HG03442 (cell line): Measurements from ENCODE around the gene POLR3G.

Experiments
- ATAC-seq: cut with Tn5 transposase; IDR thresholded peaks from one replicate; pipeline ENCODE4 v1.9.1; 2021; ENCODE audit warnings: mild to moderate bottlenecking, moderate library complexity; ENCODE audit not compliant: unreplicated experiment

POLR3G gene

DNA sequence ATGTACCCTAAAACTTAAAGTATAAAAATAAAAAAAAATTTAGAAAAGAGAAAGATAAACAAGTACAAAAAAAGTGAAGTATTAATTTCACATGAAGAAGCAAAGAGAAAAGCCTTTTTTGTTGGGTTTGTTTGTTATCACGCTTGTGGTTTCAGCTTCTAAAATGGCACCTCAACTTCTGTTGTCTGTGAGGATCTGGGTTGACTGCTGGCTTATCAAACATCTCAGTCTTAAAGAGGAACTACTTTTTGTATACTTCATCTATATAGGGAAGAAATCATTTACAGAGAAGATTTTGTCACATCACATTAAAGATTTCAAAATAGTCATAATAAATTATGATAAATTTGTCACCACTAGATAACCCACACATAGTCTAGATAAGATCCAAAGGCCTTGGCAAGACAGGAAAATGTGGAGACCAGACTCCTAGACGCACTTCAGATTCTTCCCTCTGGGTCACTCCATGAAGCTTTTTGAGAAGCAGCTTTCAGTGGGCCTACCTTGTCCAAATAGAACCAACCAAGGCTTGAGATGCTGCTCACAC lies 75.1 kb downstream of the POLR3G start:
- ATAC-seq: no peak

DNA sequence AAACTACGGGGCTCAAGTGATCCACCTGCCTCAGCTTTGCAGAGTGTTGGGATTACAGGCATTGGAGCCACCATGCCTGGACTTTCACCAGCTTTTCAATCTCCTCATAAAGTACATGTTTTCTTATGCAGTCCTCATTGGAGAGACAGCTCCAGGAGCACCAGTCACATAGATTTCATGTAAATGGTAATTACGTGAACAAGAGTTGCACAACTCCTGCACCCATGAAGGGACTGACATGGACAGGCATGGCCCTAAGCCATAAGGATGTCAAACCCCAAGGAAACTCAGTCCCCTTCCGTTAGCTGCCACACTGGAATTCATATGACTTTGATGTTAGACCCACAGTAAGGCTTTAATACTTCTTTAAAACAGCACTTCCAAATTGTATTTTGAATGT lies 76.3 kb downstream of the POLR3G start:
- ATAC-seq: no peak

DNA sequence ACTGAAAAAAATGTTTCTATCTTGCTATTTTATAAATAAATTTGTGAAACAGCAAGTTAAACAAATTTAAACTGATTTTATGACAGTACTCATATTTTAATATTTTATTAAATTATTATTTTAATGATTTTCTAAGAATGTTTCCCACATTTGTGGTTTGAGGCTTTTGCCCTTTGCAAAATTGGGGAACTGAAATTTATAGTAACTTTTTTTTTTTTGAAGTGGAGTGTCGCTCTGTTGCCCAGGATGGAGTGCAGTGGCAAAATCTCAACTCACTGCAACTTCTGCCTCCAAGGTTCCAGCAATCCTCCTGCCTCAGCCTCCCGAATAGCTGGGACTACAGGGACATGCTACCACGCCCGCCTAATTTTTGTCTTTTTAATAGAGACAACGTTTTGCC lies 76.7 kb downstream of the POLR3G start:
- no peak for ATAC-seq

DNA sequence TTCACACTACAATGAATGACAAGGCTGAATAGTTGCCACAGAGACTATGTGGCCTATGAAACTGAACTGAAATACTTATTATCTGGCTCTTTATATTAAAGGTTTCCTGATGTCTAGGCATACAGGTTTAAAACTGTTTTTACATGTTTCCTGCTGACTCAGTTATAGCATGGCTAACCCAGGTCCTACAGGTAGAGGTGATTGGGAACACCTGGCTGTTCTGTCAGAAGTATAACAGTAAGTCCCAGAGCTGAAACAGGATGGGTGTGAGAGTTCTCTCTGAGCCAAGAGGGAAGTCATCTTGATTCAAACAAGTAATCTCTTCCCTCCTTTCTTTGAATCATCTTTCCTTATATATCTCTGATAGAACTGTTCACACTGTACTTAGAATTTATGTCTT lies 79.0 kb downstream of the POLR3G start:
- ATAC-seq: no peak

DNA sequence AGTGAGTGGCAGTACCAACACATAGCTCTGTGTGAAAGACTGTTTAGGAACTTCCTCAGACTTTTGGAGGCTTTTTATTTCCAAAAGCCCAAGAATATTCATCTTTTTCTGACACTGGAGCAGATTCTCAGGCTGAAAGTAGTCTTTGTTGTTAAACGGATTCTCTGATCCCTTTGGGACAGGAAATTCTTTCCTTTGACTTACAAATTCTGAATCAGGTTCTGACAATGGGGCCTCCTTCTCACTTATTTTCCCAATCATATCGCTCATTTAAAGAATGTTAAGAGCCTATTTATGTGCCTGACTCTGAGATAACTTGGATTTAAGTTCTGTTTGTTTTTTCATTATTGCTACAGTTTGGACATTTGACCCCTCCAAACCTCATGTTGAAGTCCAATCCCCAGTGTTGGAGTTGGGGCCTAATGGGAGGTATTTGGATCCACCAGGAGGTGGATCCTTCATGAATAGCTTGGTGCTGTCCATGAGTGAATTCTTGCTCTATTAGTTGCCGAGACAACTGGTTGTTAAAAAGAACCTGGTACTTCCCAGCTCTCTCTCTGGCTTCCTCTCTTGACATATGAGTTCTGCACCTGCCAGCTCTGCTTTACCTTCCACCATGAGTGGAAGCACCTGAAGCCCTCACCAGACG lies 79.8 kb downstream of the POLR3G start:
- no peak for ATAC-seq

DNA sequence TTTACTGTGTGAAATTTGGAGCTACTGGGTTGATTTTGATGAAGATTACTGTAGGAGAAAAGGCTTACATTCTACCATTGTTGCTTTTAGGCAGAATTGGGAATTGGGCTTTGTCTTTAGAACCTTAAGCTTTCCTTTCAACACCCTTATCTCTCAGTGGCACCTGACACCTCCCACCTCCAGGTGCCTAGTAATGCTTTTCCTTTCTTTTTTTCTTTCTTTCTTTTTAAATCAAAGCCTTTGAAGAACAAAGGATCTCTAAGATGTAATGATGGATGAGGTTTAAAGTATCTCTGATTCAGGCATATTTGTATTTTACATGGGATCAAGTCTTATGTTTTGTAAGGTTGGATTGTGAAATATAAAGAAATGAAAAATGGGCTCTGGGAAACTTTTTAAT lies 81.0 kb downstream of the POLR3G start:
- ATAC-seq: no peak

DNA sequence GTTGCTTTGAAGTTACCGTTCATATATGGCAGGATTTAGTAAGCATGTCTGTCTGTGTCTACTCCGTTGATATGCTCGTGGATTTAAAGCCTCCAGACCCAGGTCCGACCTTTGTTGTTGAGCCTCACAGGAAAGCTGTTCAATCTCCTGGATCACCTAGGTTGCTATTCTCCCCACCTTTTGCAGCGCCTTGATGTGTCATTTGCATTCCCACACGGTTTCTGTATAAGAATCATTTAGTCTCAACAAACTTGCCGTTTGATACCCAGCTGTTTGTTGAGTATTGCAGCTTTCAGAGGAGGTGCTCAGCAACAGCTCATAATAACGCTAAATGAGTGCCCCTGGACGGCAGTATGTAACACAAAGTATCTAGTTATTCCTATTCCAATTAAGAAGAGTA lies 82.7 kb downstream of the POLR3G start:
- no peak for ATAC-seq

DNA sequence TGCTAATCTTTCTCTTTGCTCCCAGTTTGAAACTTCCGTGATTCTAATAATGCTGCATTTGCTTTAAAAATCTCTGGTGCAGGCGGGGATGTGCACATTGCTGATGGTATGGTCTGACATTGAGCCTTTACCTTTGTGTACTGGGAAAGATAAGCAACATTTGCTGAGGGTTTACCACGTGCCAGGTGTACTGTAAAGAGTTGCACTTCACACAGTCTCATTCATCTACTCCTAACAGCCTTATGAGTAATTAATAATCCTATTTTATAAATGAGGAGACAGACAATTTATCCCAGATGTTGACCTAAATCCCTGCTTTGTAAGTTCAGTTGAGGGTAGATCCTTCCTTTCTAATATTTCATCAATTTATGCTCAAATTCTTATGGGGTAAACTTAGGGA lies 83.2 kb downstream of the POLR3G start:
- ATAC-seq: no peak

DNA sequence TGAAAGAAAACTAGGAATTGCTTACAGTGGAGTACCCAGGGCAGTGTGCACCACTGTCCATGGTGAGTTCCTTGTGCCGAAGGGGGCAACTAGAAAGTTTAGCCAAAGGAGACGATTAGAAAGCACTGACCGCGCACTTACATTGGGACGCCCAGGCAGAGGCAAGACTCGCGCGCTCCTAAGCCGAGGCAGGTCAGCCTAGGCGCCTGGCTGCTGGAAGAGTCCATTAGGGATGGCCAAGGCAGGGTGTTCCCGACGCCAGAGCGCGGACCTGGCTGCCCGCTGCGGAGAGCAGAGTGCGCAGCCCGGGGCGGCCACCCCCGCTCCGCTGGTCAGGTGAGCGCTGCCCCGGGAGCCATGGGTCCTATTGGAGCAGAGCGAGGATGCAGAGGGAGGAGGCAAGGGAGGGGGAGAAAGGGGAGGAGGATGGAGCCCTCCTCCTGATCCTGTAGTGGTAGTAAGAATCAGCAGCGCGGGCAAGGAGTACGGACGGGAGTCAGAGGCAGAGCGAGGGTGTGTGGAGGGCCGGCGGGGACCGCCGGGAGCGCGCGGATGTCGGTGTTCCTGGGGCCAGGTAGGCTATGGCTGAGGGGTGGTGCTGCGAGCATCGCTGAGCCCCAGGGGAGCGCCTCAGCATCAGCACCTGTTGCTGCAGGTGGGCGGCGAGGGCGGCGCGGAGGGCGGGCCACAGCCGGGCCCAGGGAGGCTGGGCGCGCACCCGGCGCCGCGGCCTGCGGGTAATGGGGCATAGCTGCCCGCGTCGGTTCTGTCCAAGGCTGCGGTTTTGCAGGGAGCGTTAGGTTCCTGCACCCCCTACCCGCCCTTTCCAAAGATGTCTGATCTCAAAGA lies 83.9 kb downstream of the POLR3G start, which contains the start of gene ADGRV1:
Gene ADGRV1, plus strand, starts transcription at position 454 of the 849 bp plus-strand sequence. Its CDS starts 99 bp downstream, at position 553.
- peak; percentile 43 for ATAC-seq

DNA sequence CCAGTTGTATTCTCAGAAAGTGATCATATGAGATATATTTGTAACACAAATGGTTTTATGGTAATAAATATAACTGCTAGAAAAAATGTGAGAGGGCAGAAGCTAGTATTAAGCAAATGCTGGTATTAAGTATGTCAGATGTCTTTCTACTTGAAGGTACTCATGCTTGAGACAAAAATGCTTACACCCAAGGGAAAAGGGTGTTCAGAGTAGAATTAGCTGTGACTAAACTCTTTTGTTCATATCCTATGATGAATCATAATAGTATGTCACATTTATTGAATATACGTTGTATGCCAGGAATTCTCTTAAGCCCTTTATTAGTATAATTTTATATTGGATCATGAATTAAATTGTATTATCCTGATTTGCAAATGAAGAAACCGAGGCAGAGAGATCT lies 86.1 kb downstream of the POLR3G start:
- no peak for ATAC-seq

DNA sequence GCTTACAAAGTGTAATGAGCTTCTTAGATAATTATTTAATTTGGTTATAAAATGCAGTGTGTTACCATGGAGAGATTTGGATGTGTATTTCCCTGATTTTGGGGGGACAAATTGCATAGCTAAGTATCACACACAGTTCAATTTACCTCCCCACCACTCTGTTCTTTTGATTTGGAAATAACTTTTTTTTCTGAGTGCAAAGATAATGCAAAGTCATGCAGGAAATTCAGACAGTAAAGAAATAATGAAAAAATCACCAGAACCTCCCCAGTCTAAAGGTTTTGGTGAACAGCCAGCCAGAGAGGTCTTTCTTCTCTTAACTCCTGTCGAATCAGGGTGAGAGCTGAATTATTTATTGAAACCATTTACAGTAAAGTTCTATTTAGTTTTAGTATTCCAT lies 87.1 kb downstream of the POLR3G start:
- ATAC-seq: no peak

DNA sequence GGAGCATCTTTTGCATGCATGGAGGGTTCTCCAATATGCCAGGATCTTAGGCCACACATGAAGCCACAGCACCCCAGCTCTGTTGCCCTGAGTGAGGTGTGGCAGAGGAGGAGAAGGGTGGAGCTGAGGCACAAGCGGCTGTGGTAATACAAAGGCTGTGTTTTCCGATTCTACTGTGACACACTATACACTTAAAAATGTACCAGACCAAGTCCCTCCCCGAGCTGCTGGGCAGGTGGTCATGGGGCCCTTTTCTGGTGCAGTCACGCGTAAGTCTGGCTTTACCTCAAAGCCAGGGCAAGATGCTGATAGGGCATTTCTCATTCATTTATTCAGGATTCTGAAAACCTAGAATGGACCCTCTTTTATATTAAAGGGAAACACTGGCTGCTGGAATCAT lies 87.7 kb downstream of the POLR3G start:
- no peak for ATAC-seq

DNA sequence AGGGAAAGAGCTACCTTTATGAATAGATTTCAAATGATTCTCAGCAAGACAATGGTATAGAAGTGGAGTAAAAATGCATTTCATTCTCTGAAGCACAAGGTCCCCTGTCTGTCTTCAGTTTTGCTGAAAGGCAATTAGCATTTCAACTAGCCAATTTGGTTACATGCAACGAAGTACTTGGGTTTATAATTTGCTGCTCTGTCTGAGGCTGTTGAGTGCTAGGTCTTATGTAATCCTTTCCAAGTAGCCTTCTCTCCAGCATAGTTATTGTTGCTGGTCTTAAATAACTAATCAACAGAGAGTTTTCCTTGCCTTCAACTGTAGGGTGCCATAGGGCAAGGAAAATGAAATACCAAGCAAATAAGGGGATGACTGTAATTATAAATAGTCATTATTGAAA lies 88.4 kb downstream of the POLR3G start:
- ATAC-seq: no peak
